Hematopoietic multipotent progenitor cell treated with erythropoietin and hydrocortisone succinate and interleukin-3 and kit ligand, for 15 days (in vitro differentiated cells): ENCODE measurements around the gene TBX1.
A peak's percentile ranks its signal among the peaks of the same experiment; 100 is the strongest.

Experiments
- DNase-seq: peaks from one replicate; pipeline ENCODE4 v3.0.0-alpha.2; 2015; ENCODE audit warnings: low spot score

The TBX1 gene

GRCh38 chr22:19753996-19754700 is 6.4 kb upstream of the TBX1 start:
- DNase-seq = no peak

GRCh38 chr22:19754701-19755144 is 5.9 kb upstream of the TBX1 start:
- no peak for DNase-seq

GRCh38 chr22:19755145-19755710 is 5.3 kb upstream of the TBX1 start:
- DNase-seq = no peak

GRCh38 chr22:19755722-19756287 is 4.8 kb upstream of the TBX1 start:
- DNase-seq = no peak

- peak; percentile 13 for DNase-seq
These were observed 4.1 kb upstream of the TBX1 start for GRCh38 chr22:19756288-19757128.

GRCh38 chr22:19757140-19757984 is 3.2 kb upstream of the TBX1 start:
- no peak for DNase-seq

- no peak for DNase-seq
These were observed 2.3 kb upstream of the TBX1 start for GRCh38 chr22:19757985-19758895.

- no peak for DNase-seq
These were observed 1.6 kb upstream of the TBX1 start for GRCh38 chr22:19758896-19759426.

GRCh38 chr22:19759427-19760057 is 1.0 kb upstream of the TBX1 start:
- no peak for DNase-seq

GRCh38 chr22:19760951-19761724 is 560 bp downstream of the TBX1 start:
- DNase-seq = no peak

- DNase-seq = no peak
These were observed 1.4 kb downstream of the TBX1 start for GRCh38 chr22:19761725-19762567.

GRCh38 chr22:19762568-19763457 is 2.2 kb downstream of the TBX1 start:
- DNase-seq = no peak

- DNase-seq = no peak
These were observed 3.1 kb downstream of the TBX1 start for GRCh38 chr22:19763458-19764298.

GRCh38 chr22:19764299-19764593 is 3.7 kb downstream of the TBX1 start:
- DNase-seq = no peak

GRCh38 chr22:19764636-19765476 is 4.3 kb downstream of the TBX1 start:
- DNase-seq = no peak
